Epidermal melanocyte (primary cell): ENCODE results near the gene NT5DC3.

Experiments
- DNase-seq: peaks from one replicate; pipeline ENCODE4 v3.0.0; 2011; ENCODE audit warnings: low spot score; ENCODE audit not compliant: insufficient read length

Gene NT5DC3

GRCh38 chr12:103833095-103833775, 7.8 kb downstream of the NT5DC3 start:
- no peak for DNase-seq

GRCh38 chr12:103832048-103832997, 8.7 kb downstream of the NT5DC3 start:
- no peak for DNase-seq

GRCh38 chr12:103830730-103831320, 10.2 kb downstream of the NT5DC3 start:
- no peak for DNase-seq

- no peak for DNase-seq
Observed at GRCh38 chr12:103830025-103830725, 10.9 kb downstream of the NT5DC3 start.

- DNase-seq: no peak
Observed at GRCh38 chr12:103829092-103829491, 11.9 kb downstream of the NT5DC3 start.

- no peak for DNase-seq
Observed at GRCh38 chr12:103827911-103828391, 13.1 kb downstream of the NT5DC3 start.

GRCh38 chr12:103824845-103825244, 16.2 kb downstream of the NT5DC3 start:
- no peak for DNase-seq

- DNase-seq: no peak
Observed at GRCh38 chr12:103824290-103824689, 16.7 kb downstream of the NT5DC3 start.

- no peak for DNase-seq
Observed at GRCh38 chr12:103823871-103824270, 17.2 kb downstream of the NT5DC3 start.

- DNase-seq: no peak
Observed at GRCh38 chr12:103821773-103822172, 19.3 kb downstream of the NT5DC3 start.

- no peak for DNase-seq
Observed at GRCh38 chr12:103820881-103821489, 20.0 kb downstream of the NT5DC3 start.

GRCh38 chr12:103820361-103820760, 20.7 kb downstream of the NT5DC3 start:
- no peak for DNase-seq

GRCh38 chr12:103819892-103820291, 21.1 kb downstream of the NT5DC3 start:
- DNase-seq: no peak

- no peak for DNase-seq
Observed at GRCh38 chr12:103819312-103819711, 21.7 kb downstream of the NT5DC3 start.

GRCh38 chr12:103817791-103818190, 23.2 kb downstream of the NT5DC3 start:
- DNase-seq: no peak

GRCh38 chr12:103816663-103817062, 24.4 kb downstream of the NT5DC3 start:
- no peak for DNase-seq

- DNase-seq: no peak
Observed at GRCh38 chr12:103814436-103814835, 26.6 kb downstream of the NT5DC3 start.

GRCh38 chr12:103813949-103814348, 27.1 kb downstream of the NT5DC3 start:
- DNase-seq: no peak

- no peak for DNase-seq
Observed at GRCh38 chr12:103813426-103813825, 27.6 kb downstream of the NT5DC3 start.

GRCh38 chr12:103812789-103813188, 28.2 kb downstream of the NT5DC3 start:
- no peak for DNase-seq

GRCh38 chr12:103811791-103812190, 29.2 kb downstream of the NT5DC3 start:
- no peak for DNase-seq
